ENCODE data around the gene MYO9A.
A peak's percentile ranks its signal among the peaks of the same experiment; 100 is the strongest.

The MYO9A gene

GRCh38 chr15:72160696-72161245 lies 42.8 kb upstream of the MYO9A start:
- no peak for DNase-seq (ENCODE audit: low read depth)
- in situ Hi-C loops (cut with HindIII; ENCODE audit: low sequenced_read_pairs): no loop called here
- no peak for TF ChIP-seq CTCF (IDR thresholded peaks at IDR 0.05; ENCODE audit: low read depth, low read length, missing control alignments)
- H3K4me3 ChIP-seq (ENCODE audit: low read depth, low read length): no peak overlapping the region

- DNase-seq (ENCODE audit: low read depth): no peak
- no peak overlapping the region for H3K4me3 ChIP-seq (ENCODE audit: low read depth, low read length)
- no peak for TF ChIP-seq CTCF (IDR thresholded peaks at IDR 0.05; ENCODE audit: low read depth, low read length, missing control alignments)
- in situ Hi-C loops (cut with HindIII; ENCODE audit: low sequenced_read_pairs): no loop called here
These were observed 39.0 kb upstream of the MYO9A start for GRCh38 chr15:72156928-72157327.

DNA sequence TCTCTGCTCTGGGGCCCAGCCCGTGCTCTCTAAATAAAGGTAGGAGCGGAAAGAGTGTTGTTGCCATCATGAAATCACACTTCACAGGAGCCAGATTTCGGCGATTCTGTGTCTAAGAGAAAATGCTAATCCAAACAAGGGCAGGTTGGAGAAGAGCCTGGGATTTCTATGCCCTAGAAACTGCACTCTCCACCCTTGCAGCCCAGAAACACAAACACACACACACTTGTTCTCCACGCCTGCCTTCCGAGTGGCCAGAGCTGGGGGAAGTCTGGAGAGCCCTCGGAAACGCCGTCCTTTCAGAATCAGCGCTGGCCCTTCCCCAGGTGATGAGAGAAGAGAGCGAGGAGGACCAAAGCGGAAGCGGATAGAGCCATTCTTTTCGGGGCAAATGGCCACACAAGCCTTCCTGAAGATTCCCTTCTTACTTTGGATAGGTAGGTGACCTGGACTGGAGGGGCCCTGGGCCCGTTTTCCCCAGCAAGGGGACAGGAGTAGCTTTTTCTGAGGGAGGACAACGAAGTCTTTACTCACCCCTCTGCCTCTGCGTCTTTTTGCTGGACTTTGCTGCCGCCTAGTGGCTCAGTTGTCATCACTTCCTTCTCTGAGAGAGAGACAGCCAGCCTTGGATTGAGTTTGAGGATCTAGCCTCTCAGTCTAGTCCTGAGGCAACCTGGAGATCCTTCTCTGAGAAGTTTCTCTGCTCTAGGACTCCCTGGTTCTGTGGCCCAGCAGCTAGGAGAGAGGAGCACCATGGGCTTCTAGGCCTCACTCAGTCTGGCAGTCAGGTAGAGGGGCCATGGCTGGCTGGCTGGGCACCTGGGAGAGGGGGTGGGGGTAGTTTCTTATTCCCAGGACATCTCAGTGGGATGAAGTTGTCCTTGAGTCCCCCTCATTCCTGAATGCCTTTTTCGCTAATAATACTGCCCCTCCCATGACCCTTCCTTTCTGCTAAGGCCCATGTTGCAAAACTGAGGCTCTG lies 38.0 kb upstream of the MYO9A start:
- in situ Hi-C loops (cut with HindIII; ENCODE audit: low sequenced_read_pairs): no loop called here
- peak; percentile 70 for DNase-seq (ENCODE audit: low read depth)
- H3K4me3 ChIP-seq (ENCODE audit: low read depth, low read length): peak overlapping the region; percentile 39

GRCh38 chr15:72155003-72155621 lies 37.2 kb upstream of the MYO9A start:
- H3K4me3 ChIP-seq (ENCODE audit: low read depth, low read length): peak overlapping the region; percentile 39
- no peak for DNase-seq (ENCODE audit: low read depth)
- no peak for TF ChIP-seq CTCF (IDR thresholded peaks at IDR 0.05; ENCODE audit: low read depth, low read length, missing control alignments)
- in situ Hi-C loops (cut with HindIII; ENCODE audit: low sequenced_read_pairs): no loop called here

More for the DNA sequence above, 38.0 kb upstream of the MYO9A start:
- peak; percentile 91 for TF ChIP-seq CTCF (IDR thresholded peaks at IDR 0.05; ENCODE audit: low read depth, low read length, missing control alignments)

- in situ Hi-C loops (cut with HindIII; ENCODE audit: low sequenced_read_pairs): no loop called here
- no peak overlapping the region for H3K4me3 ChIP-seq (ENCODE audit: low read depth, low read length)
- DNase-seq (ENCODE audit: low read depth): no peak
- TF ChIP-seq CTCF (IDR thresholded peaks at IDR 0.05; ENCODE audit: low read depth, low read length, missing control alignments): no peak
These were observed 36.4 kb upstream of the MYO9A start for GRCh38 chr15:72154316-72154715.

DNA sequence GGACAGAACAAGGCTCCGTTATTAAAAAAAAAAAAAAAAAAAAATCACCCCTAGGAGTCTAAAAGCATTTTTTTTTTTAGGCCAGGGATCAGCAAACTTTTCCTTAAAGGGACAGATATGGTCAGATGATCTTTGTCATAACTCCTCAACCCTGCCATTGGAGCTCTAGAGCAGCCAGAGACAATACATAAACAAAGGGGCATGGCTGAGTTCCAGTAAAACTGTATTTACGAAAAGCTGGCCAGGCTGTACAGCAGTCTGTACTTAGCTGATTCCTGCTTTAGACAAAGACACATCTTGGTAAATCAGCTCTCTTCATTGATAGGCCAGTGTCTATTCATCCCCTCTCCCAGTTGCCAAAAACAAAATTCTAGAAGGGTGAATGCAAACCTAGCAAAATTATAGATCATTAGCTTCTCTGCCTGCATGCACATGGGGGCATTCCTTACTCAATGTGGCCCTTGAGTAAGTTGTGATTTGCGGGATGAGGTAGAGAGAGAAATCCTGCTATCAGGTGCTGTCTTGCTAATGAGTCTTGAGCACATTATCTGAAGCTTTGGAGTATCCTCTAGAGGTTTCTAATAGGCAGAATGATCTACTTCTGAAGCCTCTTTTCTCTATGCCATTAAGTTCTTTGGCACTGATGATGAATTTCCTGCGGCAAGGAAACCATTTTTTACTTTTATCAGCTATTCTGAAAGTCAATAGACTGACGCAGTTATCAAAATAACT lies 35.5 kb upstream of the MYO9A start:
- no peak overlapping the region for H3K4me3 ChIP-seq (ENCODE audit: low read depth, low read length)
- in situ Hi-C loops (cut with HindIII; ENCODE audit: low sequenced_read_pairs): no loop called here
- DNase-seq (ENCODE audit: low read depth): no peak
- no peak for TF ChIP-seq CTCF (IDR thresholded peaks at IDR 0.05; ENCODE audit: low read depth, low read length, missing control alignments)

Measured in astrocyte of the cerebellum (primary cell).